Measurements from ENCODE around the gene PHF12. TPM values are rescaled to one million over a fixed set of nuclear protein-coding genes. Genes with fewer than 3 reads are reported as not detected.

PHF12 gene
- total and polyA plus RNA-seq, 2 of the 13 experiments (the other 11 are each of a cell fraction or from before 2014, with no cell fraction given): 9.8 to 17.1 TPM

- TF ChIP-seq HIC2 (CRISPR knock-in tag; IDR thresholded peaks at IDR 0.05; ENCODE audit: low read depth) (0 out of 2 replicates have a peak, but pooled peaks have one; percentile 35), ZNF674 (CRISPR knock-in tag; IDR thresholded peaks at IDR 0.05; ENCODE audit: low read depth) (no peak), SMYD3 (CRISPR knock-in tag; IDR thresholded peaks at IDR 0.05) (peak; percentile 52; the same call in 1 of the 2 replicates), TMF1 (CRISPR knock-in tag; IDR thresholded peaks at IDR 0.05; ENCODE audit: low read depth) (peak; percentile 98), ARNT2 (CRISPR knock-in tag; IDR thresholded peaks at IDR 0.05; ENCODE audit: low read depth) (0 out of 2 replicates have a peak, but pooled peaks have one; percentile 81), ZSCAN22 (CRISPR knock-in tag; IDR thresholded peaks at IDR 0.05) (no peak), ZNF232 (CRISPR knock-in tag; IDR thresholded peaks at IDR 0.05; ENCODE audit: borderline replicate concordance) (no peak), ZNF557 (CRISPR knock-in tag; IDR thresholded peaks at IDR 0.05) (no peak), EHMT2 (IDR thresholded peaks at IDR 0.05; ENCODE audit: borderline replicate concordance, low read depth, low read length) (no peak), MAF1 (CRISPR knock-in tag; IDR thresholded peaks at IDR 0.05; ENCODE audit: borderline replicate concordance) (no peak), TCF12 (IDR thresholded peaks at IDR 0.05) (no peak), TCF12 (CRISPR knock-in tag; IDR thresholded peaks at IDR 0.05) (peak; percentile 68), NFE2L2 (IDR thresholded peaks at IDR 0.05; ENCODE audit: low read length) (no peak), HMGXB3 (CRISPR knock-in tag; IDR thresholded peaks at IDR 0.05; ENCODE audit: borderline replicate concordance) (no peak; the same call in 1 of the 2 replicates), U2AF2 (IDR thresholded peaks at IDR 0.05; ENCODE audit: low read depth, low read length) (no peak), ZNF776 (CRISPR knock-in tag; IDR thresholded peaks at IDR 0.05) (peak; percentile 91; the same call in 1 of the 2 replicates), ZGPAT (CRISPR knock-in tag; IDR thresholded peaks at IDR 0.05) (peak; percentile 73; the same call in 1 of the 2 replicates), CENPX (CRISPR knock-in tag; IDR thresholded peaks at IDR 0.05) (no peak), MEIS1 (CRISPR knock-in tag; IDR thresholded peaks at IDR 0.05; ENCODE audit: borderline replicate concordance) (no peak; the same call in 1 of the 2 replicates), ZNF234 (CRISPR knock-in tag; conservative IDR thresholded peaks at IDR 0.05) (no peak), SKI (IDR thresholded peaks at IDR 0.05; ENCODE audit: partially characterized antibody) (peak; percentile 91), KDM2A (CRISPR knock-in tag; IDR thresholded peaks at IDR 0.05; ENCODE audit: borderline replicate concordance, low read depth) (peak; percentile 85; the same call in 1 of the 2 replicates), PHF21A (CRISPR knock-in tag; IDR thresholded peaks at IDR 0.05) (peak; percentile 69; the same call in 1 of the 2 replicates)
Observed at GRCh38 chr17:28902819-28903545, 48.3 kb downstream of the PHF12 start, which contains the start of gene DHRS13 (continued).
